Inflammatory macrophage treated with lipopolysaccharide for 1 hour (primary cell): Measurements from ENCODE around the gene LIM2.
A peak's percentile ranks its signal among the peaks of the same experiment; 100 is the strongest.
"Not testable (repeated sequence)": the region's sequence is repeated elsewhere in the genome, so short reads cannot be mapped to it uniquely, and the experiment has no call there.

ENCODE experiments used
- DNase-seq, 2 donors: peaks; one replicate each; pipeline ENCODE4 v3.0.0-alpha.2; 2020 to 2022

Gene LIM2, protein sequence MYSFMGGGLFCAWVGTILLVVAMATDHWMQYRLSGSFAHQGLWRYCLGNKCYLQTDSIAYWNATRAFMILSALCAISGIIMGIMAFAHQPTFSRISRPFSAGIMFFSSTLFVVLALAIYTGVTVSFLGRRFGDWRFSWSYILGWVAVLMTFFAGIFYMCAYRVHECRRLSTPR

GRCh38 chr19:51387924-51388389 lies at the start of gene LIM2:
LIM2 (minus strand) TSS chr19:51387974; CDS start chr19:51387443, 531 bp downstream.
- no peak for DNase-seq

DNA sequence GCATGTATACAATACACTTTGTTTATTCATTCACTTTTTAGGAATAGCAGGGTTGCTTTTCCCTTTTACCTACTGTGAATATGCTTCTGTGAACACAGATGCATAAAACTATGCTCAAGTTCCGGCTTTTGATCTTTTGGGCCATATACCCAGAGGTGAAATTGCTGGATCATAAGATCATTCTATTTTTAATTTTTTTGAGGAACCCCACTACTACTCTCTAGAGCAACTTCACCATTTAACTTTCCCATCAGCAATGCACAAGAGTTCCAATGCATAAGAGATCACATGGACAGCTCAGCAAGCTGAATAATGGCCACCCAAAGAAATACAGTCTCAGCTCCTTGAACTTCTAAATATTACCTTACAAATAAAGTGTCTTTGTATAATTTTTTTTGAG lies 46.7 kb upstream of the LIM2 start:
- DNase-seq = peak; percentile 46 to 82

- peak; percentile 77 to 89 for DNase-seq
Observed at GRCh38 chr19:51433043-51433442, 45.3 kb upstream of the LIM2 start.

- peak; percentile 94 for DNase-seq
Observed at GRCh38 chr19:51431124-51431523, 43.4 kb upstream of the LIM2 start.

DNA sequence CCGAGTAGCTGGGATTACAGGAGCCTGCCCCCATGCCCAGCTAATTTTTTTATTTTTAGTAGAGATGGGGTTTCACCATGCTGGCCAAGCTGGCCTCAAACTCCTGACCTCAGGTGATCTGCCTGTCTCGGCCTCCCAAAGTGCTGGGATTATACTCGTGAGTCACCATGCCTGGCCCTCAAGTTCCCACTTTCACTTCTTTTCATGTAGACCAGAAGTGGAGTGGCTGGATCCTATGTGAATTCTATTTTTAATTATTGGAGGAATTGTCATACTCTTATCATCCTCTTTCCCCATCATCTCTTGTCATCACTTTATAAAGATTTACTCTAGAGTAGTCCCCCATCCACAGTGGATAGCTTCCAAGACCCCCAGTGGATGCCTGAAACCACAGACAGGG lies 42.4 kb upstream of the LIM2 start:
- DNase-seq = peak; percentile 39 to 55

DNA sequence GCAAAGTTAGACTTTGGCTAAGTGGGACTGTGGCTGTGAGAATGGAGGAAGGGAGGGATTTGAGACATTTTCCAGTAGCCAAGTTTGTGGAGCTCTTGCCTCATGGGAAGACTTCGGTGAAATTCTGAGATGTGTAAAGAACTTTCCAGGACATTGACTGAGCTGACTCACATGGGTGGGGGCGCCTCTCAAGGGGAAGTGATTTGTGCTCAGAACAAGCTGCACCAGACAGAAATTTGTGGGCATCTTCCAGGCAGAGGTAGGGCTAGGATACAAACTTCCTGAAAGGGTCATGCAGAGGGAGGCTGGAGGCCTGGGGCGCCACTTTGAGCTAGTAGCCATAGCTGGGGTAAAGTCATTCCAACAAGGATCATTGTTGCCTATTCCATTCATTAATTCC lies 39.4 kb upstream of the LIM2 start:
- DNase-seq = peak; percentile 92 to 93

GRCh38 chr19:51422053-51422448 lies 34.3 kb upstream of the LIM2 start:
- peak; percentile 76 to 99 for DNase-seq

GRCh38 chr19:51421229-51422052 lies 33.7 kb upstream of the LIM2 start:
- DNase-seq = peak; percentile 49 to 66

DNA sequence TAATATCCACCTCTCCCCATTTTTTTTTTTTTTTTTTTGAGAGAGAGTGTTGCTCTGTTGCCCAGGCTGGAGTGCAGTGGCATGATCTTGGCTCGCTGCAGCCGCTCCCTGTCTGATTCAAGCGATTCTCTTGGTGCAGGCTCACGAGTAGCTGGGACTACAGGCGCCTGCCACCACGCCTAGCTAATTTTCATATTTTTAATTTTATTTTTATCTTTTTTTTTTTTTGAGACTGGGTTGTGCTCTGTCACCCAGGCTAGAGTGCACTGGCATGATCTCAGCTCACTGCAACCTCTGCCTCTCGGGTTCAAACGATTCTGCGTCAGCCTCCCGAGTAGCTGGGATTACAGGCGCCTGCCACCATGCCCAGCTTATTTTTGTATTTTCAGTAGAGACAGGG lies 32.7 kb upstream of the LIM2 start:
- not testable (repeated sequence) for DNase-seq

DNA sequence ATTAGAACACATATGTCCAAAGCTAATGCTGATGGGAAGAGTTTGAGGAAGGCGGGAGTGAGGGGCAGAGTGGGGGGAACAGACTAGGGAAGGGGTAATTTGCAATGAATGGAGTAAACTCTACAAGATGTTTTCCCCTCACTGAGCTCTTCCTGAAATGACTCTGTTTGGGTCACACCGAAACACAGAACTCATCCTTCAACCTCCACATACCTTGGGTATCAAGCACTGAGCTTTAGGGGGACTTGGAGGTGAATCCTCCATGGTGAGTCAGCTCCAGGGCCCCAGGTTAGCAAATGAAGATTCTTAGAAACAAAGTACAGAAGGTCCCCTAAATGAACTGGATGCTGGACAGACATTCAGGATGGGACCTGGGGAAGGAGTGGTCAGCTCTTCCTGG lies 30.9 kb upstream of the LIM2 start:
- DNase-seq = no peak

DNA sequence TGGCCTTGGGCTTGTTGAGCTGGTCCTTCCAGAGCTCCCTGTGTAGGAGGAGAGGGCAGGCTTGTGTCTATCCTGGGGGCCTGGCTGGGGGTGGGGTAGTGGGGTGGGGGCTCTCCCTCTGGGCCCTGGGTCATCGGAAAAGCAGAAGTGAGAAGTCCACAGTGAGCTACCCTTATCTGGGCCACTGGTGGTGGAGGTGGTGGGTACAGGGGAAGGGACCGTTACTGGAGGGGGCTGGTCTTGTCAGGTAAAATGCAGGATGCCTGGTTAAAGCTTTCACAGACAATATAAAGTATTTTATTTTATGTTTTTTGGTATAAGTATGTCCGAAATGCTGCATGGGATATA lies 30.0 kb upstream of the LIM2 start:
- no peak for DNase-seq

DNA sequence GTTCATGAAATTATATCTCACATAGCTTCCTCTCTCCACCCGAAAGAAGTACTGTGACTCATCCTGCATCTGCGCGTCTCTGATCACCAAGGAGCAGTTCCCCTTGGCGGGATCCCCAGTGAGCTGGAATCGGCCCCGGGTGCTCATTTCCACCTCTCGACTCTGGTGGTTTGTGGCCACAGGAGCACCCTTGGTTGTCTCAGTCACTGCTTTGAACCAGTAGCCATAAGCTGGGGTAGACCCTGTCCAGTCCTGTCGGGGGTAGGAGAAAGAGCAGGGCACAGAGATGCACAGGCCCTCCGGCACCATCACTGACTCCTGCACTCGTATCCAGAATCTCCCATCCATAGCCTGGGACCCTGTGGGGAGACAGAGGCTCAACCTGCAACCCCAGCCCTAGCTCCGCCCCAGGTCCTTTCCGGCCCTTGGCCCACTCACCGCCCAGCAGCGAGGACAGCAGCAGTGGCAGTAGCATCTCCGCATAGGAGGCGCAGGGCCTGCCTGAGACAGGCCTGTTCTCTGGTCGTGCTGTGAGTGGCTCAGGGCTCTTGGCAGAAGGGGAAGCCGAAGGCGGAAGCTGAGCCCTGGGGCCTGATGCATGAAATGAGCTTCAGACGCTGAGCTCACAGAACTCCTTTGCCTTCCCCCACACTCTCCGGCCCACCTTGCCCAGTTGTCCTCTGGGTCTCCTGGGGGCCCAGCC lies 29.5 kb upstream of the LIM2 start, which contains the start of gene SIGLEC10:
Gene SIGLEC10 (minus strand): TSS at position 536 of the 703 bp plus-strand sequence. CDS start 61 bp downstream, at position 475.
- DNase-seq = peak; percentile 82

GRCh38 chr19:51416422-51416821 lies 28.6 kb upstream of the LIM2 start:
- not testable (repeated sequence) for DNase-seq

GRCh38 chr19:51415187-51415586 lies 27.4 kb upstream of the LIM2 start:
- DNase-seq = no peak

- no peak for DNase-seq
Observed at GRCh38 chr19:51410950-51411748, 23.4 kb upstream of the LIM2 start.

DNA sequence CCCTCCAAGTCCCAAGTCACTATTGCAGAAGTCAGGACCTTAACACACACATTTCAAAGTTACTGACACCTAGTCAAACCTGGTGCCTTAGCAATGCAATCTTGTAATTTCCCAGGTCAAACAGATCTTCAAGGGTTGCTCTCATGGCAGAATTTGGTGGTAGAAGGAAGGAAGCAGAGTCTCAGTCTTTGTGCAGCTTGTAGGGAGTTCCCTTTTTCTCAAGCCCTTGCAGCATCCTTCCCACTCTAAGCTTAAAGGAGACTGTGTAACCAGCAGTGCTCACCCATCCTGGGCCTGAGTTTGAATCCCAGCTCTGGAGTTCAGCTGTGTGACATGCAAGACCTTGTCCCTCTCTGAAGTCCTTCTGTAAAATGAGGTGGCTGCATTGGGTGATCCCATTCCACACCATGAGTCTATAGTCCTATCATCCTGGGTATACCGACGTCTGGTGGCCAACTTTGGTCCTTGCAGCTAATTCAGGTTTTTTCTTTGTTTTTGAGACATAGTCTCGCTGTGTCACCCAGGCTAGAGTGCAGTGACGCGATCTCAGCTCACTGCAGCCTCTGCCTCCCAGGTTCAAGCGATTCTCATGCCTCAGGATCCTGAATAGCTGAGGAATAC lies 19.8 kb upstream of the LIM2 start:
- DNase-seq = peak; percentile 92 to 99

DNA sequence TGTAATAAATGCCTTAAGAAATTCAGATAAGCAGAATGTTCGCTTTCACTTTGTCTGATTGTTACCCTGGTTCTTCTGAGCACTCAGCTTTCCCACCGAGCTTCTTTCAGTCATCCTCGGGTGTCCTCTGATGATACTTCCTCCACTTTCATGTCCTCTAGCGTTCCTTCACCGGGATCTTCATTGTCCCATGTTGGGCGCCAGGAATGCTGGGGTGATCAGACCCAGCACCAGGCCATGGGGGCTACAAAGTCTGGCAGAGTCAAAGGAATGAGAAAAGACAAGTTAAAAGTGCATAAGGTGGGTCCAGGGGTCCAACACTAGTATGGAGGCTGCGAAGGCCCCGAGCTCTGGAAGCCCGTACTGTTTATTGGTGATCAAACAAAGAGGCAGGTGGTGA lies 14.3 kb upstream of the LIM2 start:
- no peak for DNase-seq

- DNase-seq = not testable (repeated sequence)
Observed at GRCh38 chr19:51399936-51400335, 12.2 kb upstream of the LIM2 start.

GRCh38 chr19:51399231-51399630 lies 11.5 kb upstream of the LIM2 start:
- DNase-seq = no peak

GRCh38 chr19:51398096-51398704 lies 10.4 kb upstream of the LIM2 start:
- DNase-seq = peak; percentile 59 to 71

DNA sequence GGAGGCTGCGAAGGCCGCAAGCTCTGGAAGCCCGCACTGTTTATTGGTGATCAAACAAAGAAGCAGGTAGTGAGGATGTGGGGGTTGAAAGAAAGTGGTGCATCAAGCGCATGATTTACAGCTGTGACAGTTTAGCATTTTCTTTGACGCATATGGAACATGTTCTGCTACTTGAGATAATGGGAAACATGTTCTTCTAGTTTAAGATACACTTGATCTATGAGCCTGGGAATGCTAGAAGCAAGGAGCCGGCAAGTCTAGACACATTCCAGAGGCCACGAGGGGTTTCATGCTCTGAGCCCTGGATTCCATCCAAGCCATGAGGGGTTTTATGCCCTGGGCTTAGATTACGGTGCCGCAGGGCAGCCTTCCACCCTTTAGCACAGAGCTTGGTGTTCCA lies 9.7 kb upstream of the LIM2 start:
- DNase-seq = not testable (repeated sequence)

DNA sequence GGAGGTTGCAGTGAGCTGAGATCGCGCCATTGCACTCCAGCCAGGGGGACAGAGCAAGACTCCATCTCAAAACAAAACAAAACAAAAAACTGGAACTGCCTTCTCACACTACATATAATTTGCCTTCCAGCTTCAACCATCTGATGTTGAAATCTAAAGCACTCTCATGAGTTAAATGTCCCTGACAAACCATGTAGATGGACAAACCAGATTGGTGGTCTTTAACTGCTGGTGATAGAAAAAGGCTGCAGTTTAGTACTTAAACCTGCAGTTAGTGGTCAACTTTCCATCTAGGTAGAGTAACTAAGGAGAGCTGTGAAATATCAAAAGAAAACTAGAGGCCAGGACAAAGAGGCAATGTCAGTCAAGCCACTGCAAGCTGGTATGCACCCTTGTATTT lies 8.4 kb upstream of the LIM2 start:
- DNase-seq = no peak
